ENCODE data around the gene NELL1. TPM values are rescaled to one million over a fixed set of nuclear protein-coding genes. Genes with fewer than 3 reads are reported as not detected.

The NELL1 gene
- total RNA-seq, 1 experiment from 2014 or later = 0.22 TPM

GRCh38 chr11:20808328-20808727, 138.9 kb downstream of the NELL1 start:
- Histone ChIP-seq H3T11ph (ENCODE audit: low read length) (no peak overlapping the region), H3K27ac (ENCODE audit: insufficient read length, low read depth, low read length) (no peak overlapping the region), H2BK12ac (ENCODE audit: insufficient read length, low read depth, low read length) (no peak overlapping the region), H3K56ac (ENCODE audit: insufficient read length, low read depth, low read length) (no peak overlapping the region), H3K79me1 (ENCODE audit: insufficient read depth, low read depth, low read length, poor library complexity, severe bottlenecking) (no peaks in the 10 kb centered on the region), H2AFZ (ENCODE audit: low read length) (no peak overlapping the region), H4K5ac (ENCODE audit: insufficient read length, low read depth, low read length) (no peak overlapping the region), H3K18ac (ENCODE audit: insufficient read length, low read depth, low read length) (no peak overlapping the region), H2BK15ac (ENCODE audit: low read depth, low read length) (no peak overlapping the region), H3K9me3 (ENCODE audit: control insufficient read depth, low read depth, low read length) (no peaks in the 10 kb centered on the region), H4K20me1 (ENCODE audit: control insufficient read depth, insufficient read depth, insufficient read length) (no peaks in the 10 kb centered on the region), H3K23ac (ENCODE audit: insufficient read length, low read depth, low read length) (no peak overlapping the region), H4K8ac (replicated peaks; ENCODE audit: insufficient read length, low read depth, low read length) (no peak overlapping the region), H2BK5ac (ENCODE audit: insufficient read length, low read length) (no peak overlapping the region), H3K4ac (ENCODE audit: low read depth, low read length) (no peak overlapping the region), H3K4me2 (ENCODE audit: insufficient read depth, insufficient read length, low read length) (no peak overlapping the region), H2AK5ac (ENCODE audit: insufficient read length, low read length) (no peak overlapping the region), H3K27me3 (ENCODE audit: insufficient read depth, low read length) (no peaks in the 10 kb centered on the region), H3K9ac (ENCODE audit: extremely low read depth, insufficient read length, low read length) (no peak overlapping the region), H3K14ac (ENCODE audit: insufficient read depth, low read length) (no peak overlapping the region), H3K23me2 (ENCODE audit: insufficient read length, low read depth, low read length, poor library complexity, severe bottlenecking) (no peaks in the 10 kb centered on the region), H2BK120ac (ENCODE audit: low read depth, low read length, poor library complexity, severe bottlenecking) (no peak overlapping the region), H2BK20ac (ENCODE audit: low read depth, low read length, poor library complexity, severe bottlenecking) (no peak overlapping the region), H3K4me1 (ENCODE audit: insufficient read depth, low read length) (no peaks in the 10 kb centered on the region), H4K91ac (ENCODE audit: insufficient read length, low read depth, low read length) (no peak overlapping the region), H3K79me2 (ENCODE audit: insufficient read depth, low read length) (no peaks in the 10 kb centered on the region)
- H3K27me3 Mint-ChIP-seq (ENCODE audit: low read depth) = no peaks in the 10 kb centered on the region; the same call in 1 of the 2 replicates
- H3K4me1 Mint-ChIP-seq = no peaks in the 10 kb centered on the region
- H3K9me3 Mint-ChIP-seq = peaks cover 0 to 6% of the 10 kb centered on the region in 2 experiments; a peak in 1 of 5 replicates
- TF ChIP-seq CTCF (conservative IDR thresholded peaks at IDR 0.05) = no peak
- no peak overlapping the region for H3K27ac Mint-ChIP-seq
- H3K36me3 Mint-ChIP-seq (ENCODE audit: insufficient read depth in 1 of 3, low read depth in 3 of 3) = no peaks in the 10 kb centered on the region; a peak in 1 of 7 replicates
- no peak overlapping the region for H3K4me3 Mint-ChIP-seq
- DNase-seq = no peak
- no CpG with 5 or more reads among the region's 1 CpG for WGBS (ENCODE audit: extremely low coverage, insufficient read length, low lambda C conversion rate)

All from H9 (cell line).